Activated CD8-positive, alpha-beta T cell treated with anti-CD3 and anti-CD28 coated beads, Interleukin-2, amount 10 ng/mL, durations not matched to agents 7 days and 5 days (primary cell): Measurements from ENCODE around the gene MBOAT1. TPM values are rescaled to one million over a fixed set of nuclear protein-coding genes. Genes with fewer than 3 reads are reported as not detected.

Experiments used
- ATAC-seq: fragments of 150-1000 bp; cut with Tn5 transposase; one replicate; pipeline ENCODE4 v1.10.0; 2021; ENCODE audit warnings: moderate library complexity
- CTCF ChIA-PET: fragments of 350-600 bp; sonication (Branson Sonifier 250); formaldehyde crosslinking; loops from one replicate; lab custom pipeline; 2021; ENCODE audit warnings: antibody characterized with exemption; lab: Charles Lee
- POLR2A ChIA-PET: fragments of 350-600 bp; sonication (Branson Sonifier 250); formaldehyde crosslinking; loops from one replicate; lab custom pipeline; 2021; ENCODE audit warnings: antibody characterized with exemption; lab: Charles Lee
- DNase-seq: peaks from one replicate; pipeline ENCODE4 v3.0.0-alpha.2; 2020
- H3K27ac Mint-ChIP-seq: one replicate; pipeline ENCODE4 v1.8.0; 2021; ENCODE audit warnings: mild to moderate bottlenecking, mixed read lengths
- H3K27me3 Mint-ChIP-seq: one replicate; pipeline ENCODE4 v1.8.0; 2021; ENCODE audit warnings: low read depth, mixed read lengths
- H3K36me3 Mint-ChIP-seq: one replicate; pipeline ENCODE4 v1.8.0; 2021; ENCODE audit warnings: low read depth, mixed read lengths
- H3K4me1 Mint-ChIP-seq: one replicate; pipeline ENCODE4 v1.8.0; 2021; ENCODE audit warnings: low read depth, mixed read lengths
- H3K4me3 Mint-ChIP-seq: one replicate; pipeline ENCODE4 v1.8.0; 2021; ENCODE audit warnings: mild to moderate bottlenecking, mixed read lengths
- H3K9me3 Mint-ChIP-seq: one replicate; pipeline ENCODE4 v1.8.0; 2022; ENCODE audit warnings: mixed read lengths; ENCODE audit not compliant: insufficient read depth
- total RNA-seq, 2 experiments: library from RNA; stranded (reverse); gene quantifications; one replicate each; pipeline ENCODE4 v1.2.3, GENCODE V29; 2021

Gene MBOAT1
- total RNA-seq, 2 experiments from 2014 or later, result 14.2 to 15.5 TPM

GRCh38 chr6:20110478-20110877 lies 101.8 kb downstream of the MBOAT1 start:
- POLR2A ChIA-PET, result no interaction called here
- DNase-seq, result no peak
- no peaks in the 10 kb centered on the region for H3K27me3 Mint-ChIP-seq
- no peaks in the 10 kb centered on the region for H3K9me3 Mint-ChIP-seq
- peaks cover 7% of the 10 kb centered on the region for H3K4me1 Mint-ChIP-seq
- CTCF ChIA-PET, result interaction anchor here (1.3 to 2.8 kb wide), 2 partner anchors 17 to 18 kb away, joined by 5 to 20 read pairs; no protein-coding TSS in a partner anchor
- ATAC-seq, result no peak
- no peak overlapping the region for H3K4me3 Mint-ChIP-seq
- H3K36me3 Mint-ChIP-seq, result peaks cover 15% of the 10 kb centered on the region
- H3K27ac Mint-ChIP-seq, result no peak overlapping the region

- ATAC-seq (no peak), DNase-seq (no peak)
- H3K36me3 Mint-ChIP-seq, result peaks cover 12% of the 10 kb centered on the region
- H3K4me3 Mint-ChIP-seq, result no peak overlapping the region
- no peaks in the 10 kb centered on the region for H3K27me3 Mint-ChIP-seq
- H3K9me3 Mint-ChIP-seq, result no peaks in the 10 kb centered on the region
- H3K4me1 Mint-ChIP-seq, result peaks cover 7% of the 10 kb centered on the region
- H3K27ac Mint-ChIP-seq, result peak overlapping the region; percentile 23
- CTCF ChIA-PET, result interaction anchor here (2.8 kb wide), 1 partner anchor 18 kb away, joined by 20 read pairs; no protein-coding TSS in a partner anchor
- POLR2A ChIA-PET, result interaction anchor here (0.8 kb wide), 1 partner anchor 179 kb away, joined by 3 read pairs; no protein-coding TSS in a partner anchor
These were observed 102.7 kb downstream of the MBOAT1 start for GRCh38 chr6:20109526-20109925.

GRCh38 chr6:20105838-20106237 lies 106.4 kb downstream of the MBOAT1 start:
- DNase-seq, result no peak
- Mint-ChIP-seq H3K27ac (no peak overlapping the region), H3K9me3 (no peaks in the 10 kb centered on the region), H3K27me3 (no peaks in the 10 kb centered on the region), H3K36me3 (peaks cover 16% of the 10 kb centered on the region), H3K4me1 (no peaks in the 10 kb centered on the region), H3K4me3 (no peak overlapping the region)
- POLR2A ChIA-PET, result no interaction called here
- CTCF ChIA-PET, result interaction anchor here (3.2 kb wide), 1 partner anchor 21 kb away, joined by 18 read pairs; no protein-coding TSS in a partner anchor
- no peak for ATAC-seq

- CTCF ChIA-PET, result no interaction called here
These were observed 107.6 kb downstream of the MBOAT1 start for GRCh38 chr6:20104696-20105095.

GRCh38 chr6:20102397-20103073 lies 109.7 kb downstream of the MBOAT1 start:
- ChIA-PET POLR2A (no interaction called here), CTCF (no interaction called here)
- no peak for ATAC-seq
- Mint-ChIP-seq H3K4me1 (no peaks in the 10 kb centered on the region), H3K36me3 (peaks cover 10% of the 10 kb centered on the region), H3K27ac (no peak overlapping the region), H3K4me3 (no peak overlapping the region), H3K27me3 (no peaks in the 10 kb centered on the region), H3K9me3 (no peaks in the 10 kb centered on the region)
- no peak for DNase-seq

More at GRCh38 chr6:20104696-20105095, 107.6 kb downstream of the MBOAT1 start:
- POLR2A ChIA-PET, result no interaction called here
- H3K4me3 Mint-ChIP-seq, result no peak overlapping the region
- no peaks in the 10 kb centered on the region for H3K4me1 Mint-ChIP-seq
- no peak overlapping the region for H3K27ac Mint-ChIP-seq
- no peak for DNase-seq
- H3K36me3 Mint-ChIP-seq, result peaks cover 16% of the 10 kb centered on the region
- no peaks in the 10 kb centered on the region for H3K27me3 Mint-ChIP-seq
- no peak for ATAC-seq
- no peaks in the 10 kb centered on the region for H3K9me3 Mint-ChIP-seq

GRCh38 chr6:20099156-20099555 lies 113.1 kb downstream of the MBOAT1 start:
- Mint-ChIP-seq H3K9me3 (no peaks in the 10 kb centered on the region), H3K4me1 (no peaks in the 10 kb centered on the region), H3K36me3 (peaks cover 8% of the 10 kb centered on the region), H3K27me3 (no peaks in the 10 kb centered on the region), H3K27ac (no peak overlapping the region), H3K4me3 (no peak overlapping the region)
- POLR2A ChIA-PET, result no interaction called here
- CTCF ChIA-PET, result interaction anchor here (0.9 kb wide), 1 partner anchor 28 kb away, joined by 5 read pairs; no protein-coding TSS in a partner anchor
- DNase-seq, result no peak
- no peak for ATAC-seq

GRCh38 chr6:20098267-20098876 lies 113.9 kb downstream of the MBOAT1 start:
- Mint-ChIP-seq H3K4me1 (no peaks in the 10 kb centered on the region), H3K36me3 (peaks cover 8% of the 10 kb centered on the region), H3K27ac (no peak overlapping the region), H3K9me3 (no peaks in the 10 kb centered on the region), H3K27me3 (no peaks in the 10 kb centered on the region), H3K4me3 (no peak overlapping the region)
- POLR2A ChIA-PET, result interaction anchor here (0.5 to 0.8 kb wide), 2 partner anchors 115 to 408 kb away, joined by 3 read pairs; no protein-coding TSS in a partner anchor
- ATAC-seq (no peak), DNase-seq (no peak)
- CTCF ChIA-PET, result interaction anchor here (1.9 kb wide), 1 partner anchor 28 kb away, joined by 11 read pairs; no protein-coding TSS in a partner anchor

GRCh38 chr6:20096536-20096935 lies 115.7 kb downstream of the MBOAT1 start:
- ATAC-seq (no peak), DNase-seq (no peak)
- Mint-ChIP-seq H3K9me3 (no peaks in the 10 kb centered on the region), H3K4me3 (no peak overlapping the region), H3K4me1 (no peaks in the 10 kb centered on the region), H3K27me3 (no peaks in the 10 kb centered on the region), H3K36me3 (peaks cover 5% of the 10 kb centered on the region), H3K27ac (no peak overlapping the region)
- ChIA-PET POLR2A (no interaction called here), CTCF (no interaction called here)

GRCh38 chr6:20095436-20095835 lies 116.8 kb downstream of the MBOAT1 start:
- ChIA-PET CTCF (no interaction called here), POLR2A (no interaction called here)
- Mint-ChIP-seq H3K27me3 (no peaks in the 10 kb centered on the region), H3K9me3 (no peaks in the 10 kb centered on the region), H3K4me1 (no peaks in the 10 kb centered on the region), H3K4me3 (no peak overlapping the region), H3K36me3 (no peaks in the 10 kb centered on the region), H3K27ac (no peak overlapping the region)
- DNase-seq, result no peak
- no peak for ATAC-seq

- DNase-seq, result no peak
- POLR2A ChIA-PET, result no interaction called here
- Mint-ChIP-seq H3K4me3 (no peak overlapping the region), H3K27ac (no peak overlapping the region), H3K36me3 (no peaks in the 10 kb centered on the region), H3K27me3 (peaks cover 2% of the 10 kb centered on the region), H3K9me3 (no peaks in the 10 kb centered on the region), H3K4me1 (no peaks in the 10 kb centered on the region)
- no peak for ATAC-seq
- CTCF ChIA-PET, result interaction anchor here (0.5 to 3.2 kb wide), 24 partner anchors 15 to 443 kb away, joined by 3 to 39 read pairs (median 4); partner anchors contain the start of genes CDKAL1 and MBOAT1
These were observed 120.2 kb downstream of the MBOAT1 start for GRCh38 chr6:20092071-20092566.

GRCh38 chr6:20086992-20087391 lies 125.3 kb downstream of the MBOAT1 start:
- ChIA-PET CTCF (no interaction called here), POLR2A (no interaction called here)
- no peak overlapping the region for H3K27ac Mint-ChIP-seq
- peaks cover 4% of the 10 kb centered on the region for H3K27me3 Mint-ChIP-seq
- H3K9me3 Mint-ChIP-seq, result no peaks in the 10 kb centered on the region
- no peaks in the 10 kb centered on the region for H3K4me1 Mint-ChIP-seq
- no peak overlapping the region for H3K4me3 Mint-ChIP-seq
- H3K36me3 Mint-ChIP-seq, result no peaks in the 10 kb centered on the region
- DNase-seq (no peak), ATAC-seq (no peak)

GRCh38 chr6:20085817-20086216 lies 126.5 kb downstream of the MBOAT1 start:
- DNase-seq (no peak), ATAC-seq (no peak)
- Mint-ChIP-seq H3K4me3 (no peak overlapping the region), H3K27ac (no peak overlapping the region), H3K4me1 (no peaks in the 10 kb centered on the region), H3K27me3 (peaks cover 4% of the 10 kb centered on the region), H3K36me3 (no peaks in the 10 kb centered on the region), H3K9me3 (no peaks in the 10 kb centered on the region)
- CTCF ChIA-PET, result no interaction called here
- POLR2A ChIA-PET, result no interaction called here
